ENCODE measurements around the gene ZNF774.

Gene ZNF774

DNA sequence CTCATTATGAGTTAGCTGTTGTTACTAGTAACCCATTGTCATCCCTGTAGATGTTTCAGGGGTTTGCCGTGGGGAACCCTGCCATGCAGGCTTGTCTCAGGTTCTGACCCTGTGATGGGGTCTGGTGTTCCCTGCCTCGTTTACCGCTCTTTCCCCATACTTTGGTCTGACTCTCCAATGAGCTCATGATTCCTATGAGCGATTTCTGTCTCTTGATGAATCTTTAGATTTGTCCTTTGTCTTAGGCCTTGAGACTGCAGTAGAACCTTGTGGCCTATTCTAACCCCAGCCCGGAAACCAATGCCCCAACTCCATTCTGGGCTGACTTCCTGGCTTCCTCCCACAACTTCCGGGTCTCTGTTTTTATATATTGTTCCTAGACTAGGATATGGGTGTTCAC is 24.7 kb downstream of the ZNF774 start:
- H3K79me1 ChIP-seq (ENCODE audit: low read depth, low read length) = no peaks in the 10 kb centered on the region
- no peaks in the 10 kb centered on the region for H3K36me3 ChIP-seq (replicated peaks in 1 of 2; ENCODE audit: control insufficient read depth in 2 of 2, insufficient read depth in 2 of 2, low read length in 2 of 2)
- H3K27me3 ChIP-seq (ENCODE audit: control insufficient read depth in 3 of 3, insufficient read depth in 3 of 3, low read depth in 1 of 3, low read length in 3 of 3) = no peaks in the 10 kb centered on the region
- H2BK5ac ChIP-seq (ENCODE audit: low read length) = no peak overlapping the region
- H3K18ac ChIP-seq (ENCODE audit: low read length) = no peak overlapping the region
- no peak overlapping the region for H2BK12ac ChIP-seq (ENCODE audit: low read length)
- no peak overlapping the region for H2AK5ac ChIP-seq (ENCODE audit: low read depth, low read length)
- H2BK15ac ChIP-seq (ENCODE audit: low read length) = no peak overlapping the region
- no peak overlapping the region for H3K27ac ChIP-seq (replicated peaks; ENCODE audit: low read length)
- no peak overlapping the region for H3K9ac ChIP-seq (ENCODE audit: low read depth, low read length, poor library complexity)
- H3K9me3 ChIP-seq (replicated peaks in 1 of 2; ENCODE audit: control insufficient read depth in 2 of 2, insufficient read depth in 1 of 2, low read depth in 1 of 2, low read length in 2 of 2) = peaks cover 0 to 7% of the 10 kb centered on the region in 2 donors
- H3K23ac ChIP-seq (ENCODE audit: low read depth, low read length, poor library complexity) = no peak overlapping the region
- H3K4me2 ChIP-seq (ENCODE audit: insufficient read depth, low read length, poor library complexity, severe bottlenecking) = no peak overlapping the region
- H3K4me1 ChIP-seq (ENCODE audit: control insufficient read depth in 2 of 2, insufficient read depth in 1 of 2, low read depth in 1 of 2, low read length in 2 of 2) = no peaks in the 10 kb centered on the region
- H2BK120ac ChIP-seq (ENCODE audit: low read depth, low read length) = no peak overlapping the region
- no peak overlapping the region for H4K91ac ChIP-seq (ENCODE audit: low read depth, low read length, poor library complexity)
- no peak overlapping the region for H3K14ac ChIP-seq (ENCODE audit: low read length)
- peak overlapping the region in 1 of 2 donors; percentile 42 for H3K4me3 ChIP-seq (ENCODE audit: low read length in 2 of 2)
- H2AFZ ChIP-seq (ENCODE audit: low read length) = peak overlapping the region; percentile 0
- DNase-seq (ENCODE audit: low spot score) = no peak
- no CpG with 5 or more reads among the region's 6 CpGs for WGBS, 2 donors (ENCODE audit: extremely low coverage in 2 of 2, insufficient read length in 2 of 2, insufficient replicate concordance in 1 of 2)
- H3K4ac ChIP-seq (ENCODE audit: low read length) = no peak overlapping the region
- H4K8ac ChIP-seq (ENCODE audit: low read depth, low read length) = no peak overlapping the region

GRCh38 chr15:90379263-90379662 is 27.2 kb downstream of the ZNF774 start:
- DNase-seq (ENCODE audit: low spot score) = no peak
- Histone ChIP-seq H4K8ac (ENCODE audit: low read depth, low read length) (no peak overlapping the region), H3K36me3 (replicated peaks in 1 of 2; ENCODE audit: control insufficient read depth in 2 of 2, insufficient read depth in 2 of 2, low read length in 2 of 2) (no peaks in the 10 kb centered on the region), H3K4me3 (ENCODE audit: low read length in 2 of 2) (no peak overlapping the region), H2BK5ac (ENCODE audit: low read length) (no peak overlapping the region), H4K91ac (ENCODE audit: low read depth, low read length, poor library complexity) (no peak overlapping the region), H2AFZ (ENCODE audit: low read length) (no peak overlapping the region), H3K4me2 (ENCODE audit: insufficient read depth, low read length, poor library complexity, severe bottlenecking) (no peak overlapping the region), H3K79me1 (ENCODE audit: low read depth, low read length) (no peaks in the 10 kb centered on the region), H3K4ac (ENCODE audit: low read length) (no peak overlapping the region), H2AK5ac (ENCODE audit: low read depth, low read length) (no peak overlapping the region), H3K9me3 (replicated peaks in 1 of 2; ENCODE audit: control insufficient read depth in 2 of 2, insufficient read depth in 1 of 2, low read depth in 1 of 2, low read length in 2 of 2) (peaks cover 0 to 7% of the 10 kb centered on the region in 2 donors), H3K27me3 (ENCODE audit: control insufficient read depth in 3 of 3, insufficient read depth in 3 of 3, low read depth in 1 of 3, low read length in 3 of 3) (no peaks in the 10 kb centered on the region), H3K4me1 (ENCODE audit: control insufficient read depth in 2 of 2, insufficient read depth in 1 of 2, low read depth in 1 of 2, low read length in 2 of 2) (no peaks in the 10 kb centered on the region), H3K27ac (replicated peaks; ENCODE audit: low read length) (no peak overlapping the region), H2BK120ac (ENCODE audit: low read depth, low read length) (no peak overlapping the region), H3K23ac (ENCODE audit: low read depth, low read length, poor library complexity) (no peak overlapping the region), H3K9ac (ENCODE audit: low read depth, low read length, poor library complexity) (no peak overlapping the region), H2BK12ac (ENCODE audit: low read length) (no peak overlapping the region), H3K18ac (ENCODE audit: low read length) (no peak overlapping the region), H3K14ac (ENCODE audit: low read length) (no peak overlapping the region), H2BK15ac (ENCODE audit: low read length) (no peak overlapping the region)
- WGBS, 2 donors (ENCODE audit: extremely low coverage in 2 of 2, insufficient read length in 2 of 2, insufficient replicate concordance in 1 of 2) = no CpG with 5 or more reads among the region's 3 CpGs

DNA sequence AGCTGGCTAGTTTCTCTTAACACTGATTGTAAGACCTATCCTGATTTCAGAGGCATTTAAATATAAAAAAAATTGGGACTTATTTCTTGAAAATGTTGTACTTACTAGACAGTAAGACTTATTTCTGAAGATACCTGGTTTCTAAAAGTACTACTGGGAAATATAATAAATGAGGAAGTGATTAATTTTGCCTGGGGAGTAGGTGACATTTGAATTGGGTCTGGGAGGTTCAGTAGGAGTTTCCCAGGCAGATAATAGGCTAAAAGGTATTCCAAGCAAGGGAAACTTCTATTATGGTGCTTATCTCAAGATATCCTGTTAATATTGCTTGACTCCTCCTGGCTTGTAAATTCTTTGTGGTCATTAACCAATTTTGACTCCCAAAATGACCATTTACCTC is 29.4 kb downstream of the ZNF774 start:
- Histone ChIP-seq H3K79me1 (ENCODE audit: low read depth, low read length) (no peaks in the 10 kb centered on the region), H3K36me3 (replicated peaks in 1 of 2; ENCODE audit: control insufficient read depth in 2 of 2, insufficient read depth in 2 of 2, low read length in 2 of 2) (no peaks in the 10 kb centered on the region), H2AK5ac (ENCODE audit: low read depth, low read length) (no peak overlapping the region), H3K18ac (ENCODE audit: low read length) (no peak overlapping the region), H3K27ac (replicated peaks; ENCODE audit: low read length) (no peak overlapping the region), H3K9ac (ENCODE audit: low read depth, low read length, poor library complexity) (no peak overlapping the region), H2BK120ac (ENCODE audit: low read depth, low read length) (no peak overlapping the region), H2BK15ac (ENCODE audit: low read length) (no peak overlapping the region), H3K4ac (ENCODE audit: low read length) (no peak overlapping the region), H2AFZ (ENCODE audit: low read length) (no peak overlapping the region), H3K4me2 (ENCODE audit: insufficient read depth, low read length, poor library complexity, severe bottlenecking) (no peak overlapping the region), H3K4me3 (ENCODE audit: low read length in 2 of 2) (no peak overlapping the region), H3K14ac (ENCODE audit: low read length) (no peak overlapping the region), H3K4me1 (ENCODE audit: control insufficient read depth in 2 of 2, insufficient read depth in 1 of 2, low read depth in 1 of 2, low read length in 2 of 2) (no peaks in the 10 kb centered on the region), H2BK12ac (ENCODE audit: low read length) (no peak overlapping the region), H3K9me3 (replicated peaks in 1 of 2; ENCODE audit: control insufficient read depth in 2 of 2, insufficient read depth in 1 of 2, low read depth in 1 of 2, low read length in 2 of 2) (peaks cover 0 to 7% of the 10 kb centered on the region in 2 donors), H4K91ac (ENCODE audit: low read depth, low read length, poor library complexity) (no peak overlapping the region), H3K23ac (ENCODE audit: low read depth, low read length, poor library complexity) (no peak overlapping the region), H3K27me3 (ENCODE audit: control insufficient read depth in 3 of 3, insufficient read depth in 3 of 3, low read depth in 1 of 3, low read length in 3 of 3) (no peaks in the 10 kb centered on the region), H2BK5ac (ENCODE audit: low read length) (no peak overlapping the region), H4K8ac (ENCODE audit: low read depth, low read length) (no peak overlapping the region)
- no peak for DNase-seq (ENCODE audit: low spot score)

DNA sequence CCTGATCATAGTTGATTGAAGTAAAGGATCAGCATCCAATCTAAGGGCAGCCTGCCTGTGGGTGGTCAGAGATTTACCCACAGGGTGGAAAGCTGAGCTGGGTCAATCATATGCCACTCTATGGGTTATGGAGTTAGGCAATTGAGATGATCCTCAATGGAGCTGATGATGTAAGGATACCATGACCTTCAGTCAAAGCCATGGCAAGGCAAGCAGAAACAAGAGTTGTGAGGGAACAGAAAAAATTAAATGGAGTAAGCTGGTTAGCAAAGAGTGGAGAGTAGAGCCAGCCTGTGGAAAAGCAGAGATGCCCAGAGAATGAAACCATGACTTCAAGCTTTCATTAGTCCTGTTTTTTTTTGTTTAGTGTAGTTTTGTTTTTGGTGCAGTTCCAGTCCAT is 30.2 kb downstream of the ZNF774 start:
- H2AFZ ChIP-seq (ENCODE audit: low read length) = no peak overlapping the region

More for the DNA sequence above, 30.2 kb downstream of the ZNF774 start:
- Histone ChIP-seq H3K18ac (ENCODE audit: low read length) (no peak overlapping the region), H4K91ac (ENCODE audit: low read depth, low read length, poor library complexity) (no peak overlapping the region), H2AK5ac (ENCODE audit: low read depth, low read length) (no peak overlapping the region), H3K4me1 (ENCODE audit: control insufficient read depth in 2 of 2, insufficient read depth in 1 of 2, low read depth in 1 of 2, low read length in 2 of 2) (no peaks in the 10 kb centered on the region), H3K9ac (ENCODE audit: low read depth, low read length, poor library complexity) (no peak overlapping the region), H2BK15ac (ENCODE audit: low read length) (no peak overlapping the region), H3K36me3 (replicated peaks in 1 of 2; ENCODE audit: control insufficient read depth in 2 of 2, insufficient read depth in 2 of 2, low read length in 2 of 2) (no peaks in the 10 kb centered on the region), H3K4me3 (ENCODE audit: low read length in 2 of 2) (no peak overlapping the region), H3K14ac (ENCODE audit: low read length) (no peak overlapping the region), H3K4me2 (ENCODE audit: insufficient read depth, low read length, poor library complexity, severe bottlenecking) (no peak overlapping the region), H2BK5ac (ENCODE audit: low read length) (no peak overlapping the region), H3K9me3 (replicated peaks in 1 of 2; ENCODE audit: control insufficient read depth in 2 of 2, insufficient read depth in 1 of 2, low read depth in 1 of 2, low read length in 2 of 2) (peaks cover 0 to 7% of the 10 kb centered on the region in 2 donors), H3K79me1 (ENCODE audit: low read depth, low read length) (no peaks in the 10 kb centered on the region), H2BK120ac (ENCODE audit: low read depth, low read length) (no peak overlapping the region), H3K27me3 (ENCODE audit: control insufficient read depth in 3 of 3, insufficient read depth in 3 of 3, low read depth in 1 of 3, low read length in 3 of 3) (no peaks in the 10 kb centered on the region), H3K27ac (replicated peaks; ENCODE audit: low read length) (no peak overlapping the region), H2BK12ac (ENCODE audit: low read length) (no peak overlapping the region), H3K4ac (ENCODE audit: low read length) (no peak overlapping the region), H4K8ac (ENCODE audit: low read depth, low read length) (no peak overlapping the region), H3K23ac (ENCODE audit: low read depth, low read length, poor library complexity) (no peak overlapping the region)
- DNase-seq (ENCODE audit: low spot score) = no peak
